DOHH2 (cell line): ENCODE results near the gene RHEX.
A peak's percentile ranks its signal among the peaks of the same experiment; 100 is the strongest.
"Not testable (repeated sequence)": the region's sequence is repeated elsewhere in the genome, so short reads cannot be mapped to it uniquely, and the experiment has no call there.

Experiments used
- H3F3A ChIP-seq: fragments of 200-600 bp; sonication (generic), shearing (Covaris generic); 2 replicates; pipeline ENCODE4 v1.6.0; 2016; ENCODE audit warnings: antibody characterized with exemption, mild to moderate bottlenecking; ENCODE audit not compliant: control insufficient read depth, insufficient read depth
- H3K27ac ChIP-seq: fragments of 200-600 bp; sonication (generic); 2 replicates; pipeline ENCODE4 v1.5.1; 2014; ENCODE audit warnings: low read depth, mild to moderate bottlenecking, low read length, moderate library complexity
- H3K27me3 ChIP-seq: fragments of 200-600 bp; sonication (generic); 2 replicates; pipeline ENCODE4 v1.6.1; 2014; ENCODE audit warnings: mild to moderate bottlenecking, low read length, mixed read lengths; ENCODE audit not compliant: control insufficient read depth
- H3K36me3 ChIP-seq: fragments of 200-600 bp; sonication (generic); 2 replicates; pipeline ENCODE4 v1.6.1; 2014; ENCODE audit warnings: mild to moderate bottlenecking, low read length, moderate library complexity, mixed read lengths; ENCODE audit not compliant: control insufficient read depth
- H3K4me1 ChIP-seq: fragments of 200-600 bp; sonication (generic); 2 replicates; pipeline ENCODE4 v1.6.1; 2014; ENCODE audit warnings: mild to moderate bottlenecking, low read length, mixed read lengths; ENCODE audit not compliant: control insufficient read depth
- H3K4me2 ChIP-seq: fragments of 200-600 bp; sonication (generic); 2 replicates; pipeline ENCODE4 v1.6.0; 2014; ENCODE audit warnings: mild to moderate bottlenecking, low read length, moderate library complexity
- H3K4me3 ChIP-seq: fragments of 200-600 bp; sonication (generic); 2 replicates; pipeline ENCODE4 v1.5.1; 2014; ENCODE audit warnings: mild to moderate bottlenecking, low read length, mixed read lengths
- H3K79me2 ChIP-seq: fragments of 200-600 bp; sonication (generic); 2 replicates; pipeline ENCODE4 v1.6.1; 2014; ENCODE audit warnings: mild to moderate bottlenecking, low read length, mixed read lengths; ENCODE audit not compliant: control insufficient read depth
- H3K9me2 ChIP-seq: fragments of 200-600 bp; sonication (generic); replicated peaks from 2 replicates; pipeline ENCODE4 v1.6.1; 2014; ENCODE audit warnings: mild to moderate bottlenecking, low read length, mixed read lengths; ENCODE audit not compliant: control insufficient read depth
- H3K9me3 ChIP-seq: fragments of 200-600 bp; sonication (generic); 2 replicates; pipeline ENCODE4 v1.6.1; 2014; ENCODE audit warnings: antibody characterized with exemption, low read length, mixed read lengths; ENCODE audit not compliant: control insufficient read depth, insufficient read depth
- H4K20me1 ChIP-seq: fragments of 200-600 bp; sonication (generic); 2 replicates; pipeline ENCODE4 v1.6.0; 2014; ENCODE audit warnings: low read depth, mild to moderate bottlenecking, antibody characterized with exemption, low read length, moderate library complexity; ENCODE audit not compliant: control insufficient read depth, insufficient read depth
- EZH2phosphoT487 ChIP-seq: fragments of 200-600 bp; sonication (generic); IDR thresholded peaks from 2 replicates; pipeline ENCODE4 v1.6.1; 2017; ENCODE audit warnings: borderline replicate concordance, mild to moderate bottlenecking, antibody characterized with exemption, low read length, moderate library complexity, mixed read lengths
- TF ChIP-seq, protein P1 (sequence below): fragments of 200-600 bp; sonication (generic); IDR thresholded peaks from one replicate; pipeline ENCODE4 v1.5.1; 2014; ENCODE audit warnings: antibody characterized with exemption, mild to moderate bottlenecking, low read depth, low read length; ENCODE audit not compliant: poor library complexity, severe bottlenecking

The RHEX gene

DNA sequence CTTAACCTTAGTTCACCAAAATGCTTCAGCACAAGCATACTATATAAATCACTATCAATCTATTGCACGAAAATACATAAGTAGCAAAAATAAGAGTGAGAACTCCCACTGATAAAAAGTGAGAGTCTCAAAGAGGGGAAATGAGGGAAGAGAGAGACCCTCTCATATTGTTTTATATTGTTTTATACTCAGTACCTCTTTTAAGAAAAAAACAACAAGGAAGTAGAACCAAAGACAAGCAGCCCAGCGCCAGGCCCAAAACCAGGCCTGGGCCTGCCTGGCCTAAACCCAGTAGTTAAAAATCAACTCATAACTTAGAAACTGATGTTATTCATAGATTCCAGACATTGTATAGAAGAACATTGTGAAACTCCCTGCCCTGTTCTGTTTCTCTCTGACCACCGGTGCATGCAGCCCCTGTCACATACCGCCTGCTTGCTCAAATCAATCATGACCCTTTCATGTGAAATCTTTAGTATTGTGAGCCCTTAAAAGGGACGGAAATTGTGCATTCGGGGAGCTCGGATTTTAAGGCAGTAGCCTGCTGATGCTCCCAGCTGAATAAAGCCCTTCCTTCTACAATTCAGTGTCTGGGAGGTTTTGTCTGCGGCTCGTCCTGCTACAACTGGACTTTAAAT, 5.4 kb downstream of the RHEX start:
- H3K4me2 ChIP-seq: peak overlapping the region; percentile 73
- H3K27me3 ChIP-seq, H3K9me2 ChIP-seq, H3K9me3 ChIP-seq, H4K20me1 ChIP-seq, H3F3A ChIP-seq: not testable (repeated sequence)
- H3K4me3 ChIP-seq: peak overlapping the region; percentile 72
- H3K27ac ChIP-seq: peak overlapping the region; percentile 50
- H3K4me1 ChIP-seq: peaks cover 59% of the 10 kb centered on the region
- peaks cover 90% of the 10 kb centered on the region for H3K79me2 ChIP-seq
- H3K36me3 ChIP-seq: peaks cover 80% of the 10 kb centered on the region

GRCh38 chr1:206058927-206059292, 5.9 kb downstream of the RHEX start:
- Histone ChIP-seq H3K27me3 (no peaks in the 10 kb centered on the region), H3F3A (no peaks in the 10 kb centered on the region; the same call in 1 of the 2 replicates), H3K79me2 (peaks cover 85% of the 10 kb centered on the region), H3K4me2 (peak overlapping the region; percentile 59), H4K20me1 (peaks cover 4% of the 10 kb centered on the region; the same call in 1 of the 2 replicates), H3K9me2 (no peaks in the 10 kb centered on the region), H3K36me3 (peaks cover 75% of the 10 kb centered on the region), H3K9me3 (no peaks in the 10 kb centered on the region), H3K4me1 (peaks cover 54% of the 10 kb centered on the region), H3K4me3 (peak overlapping the region; percentile 35), H3K27ac (peak overlapping the region; percentile 50)
- no peak for TF ChIP-seq EZH2phosphoT487
- TF ChIP-seq, protein P1, sequence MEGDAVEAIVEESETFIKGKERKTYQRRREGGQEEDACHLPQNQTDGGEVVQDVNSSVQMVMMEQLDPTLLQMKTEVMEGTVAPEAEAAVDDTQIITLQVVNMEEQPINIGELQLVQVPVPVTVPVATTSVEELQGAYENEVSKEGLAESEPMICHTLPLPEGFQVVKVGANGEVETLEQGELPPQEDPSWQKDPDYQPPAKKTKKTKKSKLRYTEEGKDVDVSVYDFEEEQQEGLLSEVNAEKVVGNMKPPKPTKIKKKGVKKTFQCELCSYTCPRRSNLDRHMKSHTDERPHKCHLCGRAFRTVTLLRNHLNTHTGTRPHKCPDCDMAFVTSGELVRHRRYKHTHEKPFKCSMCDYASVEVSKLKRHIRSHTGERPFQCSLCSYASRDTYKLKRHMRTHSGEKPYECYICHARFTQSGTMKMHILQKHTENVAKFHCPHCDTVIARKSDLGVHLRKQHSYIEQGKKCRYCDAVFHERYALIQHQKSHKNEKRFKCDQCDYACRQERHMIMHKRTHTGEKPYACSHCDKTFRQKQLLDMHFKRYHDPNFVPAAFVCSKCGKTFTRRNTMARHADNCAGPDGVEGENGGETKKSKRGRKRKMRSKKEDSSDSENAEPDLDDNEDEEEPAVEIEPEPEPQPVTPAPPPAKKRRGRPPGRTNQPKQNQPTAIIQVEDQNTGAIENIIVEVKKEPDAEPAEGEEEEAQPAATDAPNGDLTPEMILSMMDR: no peak

DNA sequence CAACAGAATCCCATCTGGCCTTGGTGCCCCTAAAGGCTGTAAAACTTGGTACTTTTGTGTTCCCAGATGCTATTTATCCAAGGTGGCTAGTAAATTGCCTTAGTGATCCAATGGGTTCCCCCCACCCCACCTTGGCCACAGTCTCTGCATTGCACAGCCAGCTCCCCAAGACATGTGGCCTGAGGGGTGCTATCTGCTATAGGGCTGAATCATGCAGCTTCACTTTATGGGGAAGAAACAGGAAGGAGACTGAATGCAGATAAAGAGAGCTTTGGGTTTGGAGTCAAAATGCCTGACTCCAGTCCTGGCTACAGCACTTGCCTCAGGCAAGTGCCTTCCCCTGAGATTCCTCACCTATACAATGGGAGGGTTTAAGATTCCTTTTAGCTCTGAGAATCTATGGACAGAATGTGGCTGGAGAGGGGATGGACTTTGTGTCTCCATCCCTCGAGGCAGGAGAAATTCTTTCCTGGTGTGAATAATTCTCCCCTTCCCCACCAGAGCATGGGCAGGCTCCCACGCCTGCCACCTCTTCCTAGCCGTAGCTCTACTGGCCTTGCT, 6.5 kb downstream of the RHEX start:
- peaks cover 73% of the 10 kb centered on the region for H3K36me3 ChIP-seq
- peaks cover 53% of the 10 kb centered on the region for H3K4me1 ChIP-seq
- TF ChIP-seq, protein P1: no peak
- no peak for TF ChIP-seq EZH2phosphoT487
- H3K27ac ChIP-seq: 0 out of 2 replicates have a peak overlapping the region, but pooled peaks have one; percentile 50
- H4K20me1 ChIP-seq: peaks cover 4% of the 10 kb centered on the region; the same call in 1 of the 2 replicates
- H3K9me3 ChIP-seq: no peaks in the 10 kb centered on the region
- no peaks in the 10 kb centered on the region; the same call in 1 of the 2 replicates for H3F3A ChIP-seq
- H3K9me2 ChIP-seq: no peaks in the 10 kb centered on the region
- H3K27me3 ChIP-seq: no peaks in the 10 kb centered on the region
- H3K79me2 ChIP-seq: peaks cover 79% of the 10 kb centered on the region
- peak overlapping the region; percentile 59 for H3K4me2 ChIP-seq
- H3K4me3 ChIP-seq: peak overlapping the region; percentile 35

DNA sequence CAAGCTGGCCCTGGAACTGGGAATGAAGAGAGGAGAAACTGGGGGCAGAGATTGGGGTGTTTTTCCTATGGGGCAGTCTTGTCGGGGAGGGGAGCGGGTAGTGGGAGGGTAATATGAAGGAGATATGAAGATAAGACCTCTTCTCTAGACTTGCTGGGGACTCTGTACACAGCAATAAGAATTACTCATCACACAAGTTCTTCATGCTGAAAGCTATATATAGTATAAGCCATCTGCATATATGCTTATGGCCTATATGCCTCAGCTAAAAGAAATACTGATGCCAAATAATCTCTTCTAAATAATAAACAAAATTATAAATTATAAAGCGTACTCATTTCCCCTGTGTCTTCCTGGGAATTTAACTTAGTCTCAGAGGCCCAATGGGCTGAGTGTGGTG, 7.9 kb downstream of the RHEX start:
- peaks cover 71% of the 10 kb centered on the region for H3K79me2 ChIP-seq
- H3K27me3 ChIP-seq: no peaks in the 10 kb centered on the region
- H3K4me1 ChIP-seq: peaks cover 45% of the 10 kb centered on the region
- TF ChIP-seq, protein P1: no peak
- no peaks in the 10 kb centered on the region; the same call in 1 of the 2 replicates for H3F3A ChIP-seq
- H3K9me3 ChIP-seq: no peaks in the 10 kb centered on the region
- no peak overlapping the region for H3K4me3 ChIP-seq
- peaks cover 10% of the 10 kb centered on the region; the same call in 1 of the 2 replicates for H4K20me1 ChIP-seq
- H3K27ac ChIP-seq: no peak overlapping the region
- no peaks in the 10 kb centered on the region for H3K9me2 ChIP-seq
- H3K4me2 ChIP-seq: no peak overlapping the region
- H3K36me3 ChIP-seq: peaks cover 71% of the 10 kb centered on the region
